NCI-H510A (cell line): ENCODE data around the gene C5orf34.
"Not testable (repeated sequence)": the region's sequence is repeated elsewhere in the genome, so short reads cannot be mapped to it uniquely, and the experiment has no call there.

Experiments used
- DNase-seq: peaks from one replicate; lab custom pipeline; 2025; lab: John Stamatoyannopoulos, UW

Gene C5orf34

DNA sequence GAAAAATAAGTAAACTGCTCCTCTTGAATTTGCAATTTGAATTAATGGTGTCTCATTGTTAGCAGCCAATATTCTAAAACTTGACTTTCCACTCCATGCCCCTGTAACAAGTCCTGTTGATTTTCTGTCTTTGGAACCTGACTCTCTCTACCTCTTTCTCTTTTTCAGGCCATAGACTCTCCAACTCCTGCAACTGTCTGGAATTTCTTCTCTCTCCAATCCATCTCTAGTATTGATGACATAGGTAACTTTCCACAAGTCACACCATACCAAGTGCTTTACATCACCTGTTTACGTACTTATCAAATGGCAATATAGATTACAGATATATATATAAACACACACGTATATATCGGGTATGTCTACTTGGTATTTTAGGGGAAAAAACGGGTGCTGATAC is 923 bp downstream of the C5orf34 start:
- DNase-seq: no peak

DNA sequence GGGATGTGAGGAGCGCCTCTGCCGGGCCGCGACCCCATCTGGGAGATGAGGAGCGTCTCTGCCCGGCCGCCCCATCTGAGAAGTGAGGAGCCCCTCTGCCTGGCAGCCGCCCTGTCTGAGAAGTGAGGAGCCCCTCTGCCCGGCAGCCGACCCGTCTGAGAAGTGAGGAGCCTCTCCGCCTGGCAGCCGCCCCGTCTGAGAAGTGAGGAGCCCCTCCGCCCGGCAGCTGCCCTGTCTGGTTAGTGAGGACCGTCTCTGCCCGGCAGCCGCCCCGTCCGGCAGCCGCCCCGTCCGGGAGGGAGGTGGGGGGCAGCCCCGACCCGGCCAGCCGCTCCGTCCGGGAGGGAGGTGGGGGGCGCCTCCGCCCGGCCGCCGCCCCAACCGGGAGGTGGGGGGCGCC is 3.9 kb downstream of the C5orf34 start:
- not testable (repeated sequence) for DNase-seq

- no peak for DNase-seq
Measured at GRCh38 chr5:43498581-43498980, 16.4 kb downstream of the C5orf34 start.

- DNase-seq: no peak
Measured at GRCh38 chr5:43497311-43498104, 17.4 kb downstream of the C5orf34 start.

- no peak for DNase-seq
Measured at GRCh38 chr5:43491326-43491725, 23.6 kb downstream of the C5orf34 start.

- DNase-seq: no peak
Measured at GRCh38 chr5:43486353-43486752, 28.6 kb downstream of the C5orf34 start.

DNA sequence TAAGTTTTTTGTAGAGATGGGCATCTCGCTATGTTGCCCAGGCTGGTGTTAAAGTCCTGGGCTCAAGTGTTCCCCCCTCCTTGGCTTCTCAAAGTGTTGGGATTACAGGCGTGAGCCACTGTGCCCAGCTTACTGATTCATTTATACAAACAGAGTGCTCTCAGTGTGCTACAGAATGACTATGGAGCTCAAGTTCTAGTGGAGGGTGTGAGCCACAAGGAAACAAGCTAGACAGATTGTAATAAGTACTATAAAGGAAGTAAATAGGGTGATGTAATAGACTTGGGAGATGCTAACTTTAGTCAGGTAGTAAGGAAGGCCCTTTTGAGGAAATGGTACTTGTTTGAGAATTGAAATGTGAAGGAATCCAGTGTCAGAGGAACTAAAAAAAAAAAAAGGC is 29.5 kb downstream of the C5orf34 start:
- no peak for DNase-seq

DNA sequence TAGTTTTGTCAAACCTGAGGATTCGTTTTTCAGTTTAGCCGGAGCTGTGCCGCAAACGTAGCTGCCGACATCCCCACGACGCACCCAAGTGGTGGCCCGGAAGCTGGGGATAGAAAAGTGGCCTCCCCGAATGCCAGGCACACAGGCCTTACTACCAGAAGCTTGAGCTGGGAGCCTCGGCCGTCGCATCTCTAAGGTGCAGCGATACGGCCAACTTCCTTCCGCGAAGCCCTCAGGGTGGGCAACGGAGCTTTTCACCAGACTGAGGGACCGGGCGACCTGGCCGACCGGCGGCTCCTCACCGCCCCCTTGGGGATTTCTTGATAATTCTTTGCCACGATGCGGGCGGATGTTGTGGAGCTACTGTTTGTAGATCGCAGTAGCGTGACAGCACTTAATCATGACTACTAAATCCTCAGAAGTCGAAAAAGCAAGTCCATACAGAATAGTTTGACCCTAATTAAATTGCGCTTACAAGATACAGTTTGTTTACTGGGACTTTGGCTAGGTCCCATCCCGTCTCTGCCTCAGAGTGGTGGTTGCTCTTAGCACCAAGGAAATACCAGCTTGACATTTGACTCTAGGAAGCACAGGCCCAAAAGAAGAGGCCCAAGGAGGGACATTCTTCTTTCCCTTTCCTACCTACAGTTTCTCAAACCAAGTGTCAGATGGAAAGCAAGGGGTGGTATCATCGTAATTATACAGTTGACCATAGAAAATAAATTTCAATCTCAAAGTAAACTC is 30.7 kb downstream of the C5orf34 start:
- peak; percentile 84 for DNase-seq

DNA sequence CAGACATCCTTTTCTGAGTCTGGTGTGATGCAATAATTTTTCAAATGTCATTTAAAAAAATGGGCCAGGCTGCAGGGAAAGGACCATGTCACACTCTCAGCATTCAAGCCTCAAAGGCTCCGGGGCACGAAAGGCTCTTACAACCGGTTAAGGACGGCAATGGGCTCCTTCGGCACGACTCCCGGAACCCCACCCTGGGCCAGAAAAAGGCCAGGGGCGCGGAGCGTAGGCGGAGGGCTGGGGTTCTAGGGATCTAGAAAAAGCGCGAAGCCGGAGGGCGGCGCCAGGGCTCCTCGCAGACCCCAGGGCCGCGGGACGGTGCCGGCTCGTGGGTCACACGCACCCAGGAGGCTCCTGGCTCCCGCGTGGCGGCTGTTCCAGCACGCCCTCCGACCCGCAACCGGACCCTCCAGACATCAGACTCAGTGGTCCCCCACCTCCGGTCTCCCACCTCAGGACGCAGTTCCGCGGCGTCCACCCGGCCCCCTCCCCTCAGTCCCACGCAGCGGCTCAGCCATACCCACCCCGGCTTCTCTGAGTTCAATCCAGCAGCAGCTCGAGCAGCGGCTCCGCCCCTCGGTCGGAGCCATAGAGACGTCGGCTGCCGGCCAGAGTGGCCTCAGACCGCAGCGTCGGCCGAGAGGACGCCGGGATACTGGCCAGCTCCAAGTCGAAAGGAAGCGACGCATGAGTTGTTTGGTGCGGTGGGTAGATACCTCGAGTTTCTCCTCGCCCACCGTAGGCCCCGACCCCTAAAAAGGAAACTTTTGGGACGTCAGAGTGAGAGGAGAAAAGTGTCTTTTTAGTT is 31.4 kb downstream of the C5orf34 start, which contains the start of gene TMEM267:
TSS of gene TMEM267 (minus strand) at position 568 of the 808 bp plus-strand sequence. CDS start 29,896 bp downstream, outside the sequence.
- DNase-seq: peak; percentile 93

GRCh38 chr5:43482490-43483297 is 32.3 kb downstream of the C5orf34 start:
- DNase-seq: no peak

- DNase-seq: no peak
Measured at GRCh38 chr5:43469671-43470391, 45.1 kb downstream of the C5orf34 start.

- no peak for DNase-seq
Measured at GRCh38 chr5:43467100-43467499, 47.8 kb downstream of the C5orf34 start.

GRCh38 chr5:43465455-43465854 is 49.5 kb downstream of the C5orf34 start:
- not testable (repeated sequence) for DNase-seq

DNA sequence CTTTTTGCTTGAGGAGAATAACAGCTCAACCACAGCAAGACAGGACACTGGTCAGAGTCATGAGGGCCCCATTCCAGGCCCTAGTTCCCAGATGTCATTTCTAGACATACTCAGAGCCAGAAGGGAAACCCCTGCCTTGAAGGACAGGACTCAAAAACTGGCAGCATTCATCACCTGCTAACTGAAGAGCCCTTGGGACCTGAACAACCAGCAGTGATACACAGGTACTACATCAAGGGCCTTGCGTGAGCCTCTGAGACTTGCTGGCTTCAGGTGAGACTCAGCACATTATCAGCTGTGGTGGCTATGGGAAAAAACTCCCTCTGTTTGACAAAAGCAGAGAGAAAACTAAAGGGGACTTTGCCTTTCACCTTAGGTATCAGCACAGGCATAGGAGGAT is 53.9 kb downstream of the C5orf34 start:
- DNase-seq: no peak

DNA sequence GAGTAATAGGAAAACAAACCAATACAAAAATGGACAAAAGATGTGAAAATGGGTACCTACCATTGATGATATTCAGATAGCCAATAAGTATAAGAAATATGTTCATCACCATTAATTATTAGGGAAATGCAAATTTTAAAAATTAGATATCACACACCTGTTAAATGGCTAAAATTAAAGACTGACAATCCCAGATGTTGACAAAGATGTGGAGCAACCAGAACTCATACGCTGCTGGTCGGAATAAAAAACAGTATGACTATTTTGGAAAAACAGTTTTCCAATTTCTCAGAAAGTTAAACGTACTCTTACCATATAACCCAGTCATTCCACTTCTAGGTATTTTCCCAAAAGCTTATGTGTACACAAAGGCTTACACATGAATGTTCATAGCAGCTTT is 58.4 kb downstream of the C5orf34 start:
- no peak for DNase-seq

GRCh38 chr5:43441575-43441974 is 73.4 kb downstream of the C5orf34 start:
- not testable (repeated sequence) for DNase-seq

GRCh38 chr5:43437062-43437660 is 77.8 kb downstream of the C5orf34 start:
- DNase-seq: no peak
